IPS-15b (cell line): ENCODE results near the gene TARP.
A peak's percentile ranks its signal among the peaks of the same experiment; 100 is the strongest.

ENCODE experiments used
- H3K27me3 ChIP-seq: one replicate; pipeline ENCODE4 v1.6.1; 2013; ENCODE audit warnings: low read length; ENCODE audit not compliant: control insufficient read depth, insufficient read depth
- H3K36me3 ChIP-seq: one replicate; pipeline ENCODE4 v1.6.1; 2013; ENCODE audit warnings: low read length; ENCODE audit not compliant: control insufficient read depth, insufficient read depth
- H3K4me1 ChIP-seq: one replicate; pipeline ENCODE4 v1.6.1; 2013; ENCODE audit warnings: mild to moderate bottlenecking, low read length; ENCODE audit not compliant: control insufficient read depth, insufficient read depth
- H3K4me3 ChIP-seq: one replicate; pipeline ENCODE4 v1.5.1; 2013; ENCODE audit warnings: low read depth, low read length
- H3K9ac ChIP-seq: one replicate; pipeline ENCODE4 v1.6.1; 2013; ENCODE audit warnings: low read depth, mild to moderate bottlenecking, low read length
- H3K9me3 ChIP-seq: one replicate; pipeline ENCODE4 v1.6.1; 2013; ENCODE audit warnings: mild to moderate bottlenecking, low read length; ENCODE audit not compliant: control insufficient read depth, insufficient read depth

The TARP gene

DNA sequence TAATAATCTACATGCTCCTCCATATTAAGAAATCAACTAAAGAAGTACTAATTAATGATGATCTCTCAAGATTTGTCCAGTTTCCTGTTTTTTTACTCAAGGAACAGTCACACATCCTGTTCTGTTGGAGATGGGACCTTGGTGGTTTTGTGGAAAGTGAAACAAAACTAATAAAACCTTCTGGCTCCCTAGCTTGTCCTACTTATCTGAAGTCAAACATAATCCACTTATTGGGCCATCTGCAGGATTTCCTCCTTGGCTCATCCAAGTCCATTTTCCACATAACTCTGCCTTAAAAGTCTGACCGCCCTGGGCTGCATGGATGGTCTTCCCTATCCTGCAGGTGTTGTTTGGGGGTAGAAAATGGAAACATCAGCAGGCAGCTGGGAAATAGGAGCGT lies 39.4 kb upstream of the TARP start:
- Histone ChIP-seq H3K36me3 (no peaks in the 10 kb centered on the region), H3K9me3 (no peaks in the 10 kb centered on the region), H3K4me1 (no peaks in the 10 kb centered on the region), H3K4me3 (no peak overlapping the region), H3K9ac (no peak overlapping the region), H3K27me3 (no peaks in the 10 kb centered on the region)

DNA sequence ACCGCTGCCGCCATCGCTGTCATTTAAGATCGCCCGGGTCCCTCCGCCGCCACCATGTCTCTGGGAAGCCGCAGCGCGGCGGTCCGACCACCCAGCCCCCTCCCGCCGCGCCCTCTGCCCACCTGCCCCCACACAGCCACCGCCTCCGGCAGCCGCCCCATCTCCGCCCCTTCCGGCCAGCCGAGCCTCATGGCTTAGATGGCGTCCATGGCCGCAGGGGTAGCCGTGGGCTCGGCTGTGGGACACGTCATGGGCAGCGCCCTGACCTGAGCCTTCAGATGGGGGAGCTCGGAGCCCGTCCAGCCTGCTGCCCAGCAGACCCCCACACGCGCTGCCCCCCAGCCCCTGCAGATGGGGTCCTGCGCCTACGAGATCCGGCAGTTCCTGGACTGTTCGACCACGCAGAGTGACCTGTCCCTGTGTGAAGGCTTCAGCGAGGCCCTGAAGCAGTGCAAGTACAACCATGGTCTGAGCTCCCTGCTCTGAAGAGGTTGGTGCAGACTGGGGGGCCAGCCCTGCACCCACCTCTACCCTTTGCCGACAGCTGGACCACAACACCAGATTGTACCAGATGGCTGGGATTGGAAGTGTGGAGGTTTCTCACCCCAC lies 38.0 kb upstream of the TARP start:
- no peaks in the 10 kb centered on the region for H3K27me3 ChIP-seq
- no peak overlapping the region for H3K9ac ChIP-seq
- no peaks in the 10 kb centered on the region for H3K9me3 ChIP-seq
- H3K36me3 ChIP-seq, result no peaks in the 10 kb centered on the region
- no peaks in the 10 kb centered on the region for H3K4me1 ChIP-seq
- peak overlapping the region; percentile 56 for H3K4me3 ChIP-seq

DNA sequence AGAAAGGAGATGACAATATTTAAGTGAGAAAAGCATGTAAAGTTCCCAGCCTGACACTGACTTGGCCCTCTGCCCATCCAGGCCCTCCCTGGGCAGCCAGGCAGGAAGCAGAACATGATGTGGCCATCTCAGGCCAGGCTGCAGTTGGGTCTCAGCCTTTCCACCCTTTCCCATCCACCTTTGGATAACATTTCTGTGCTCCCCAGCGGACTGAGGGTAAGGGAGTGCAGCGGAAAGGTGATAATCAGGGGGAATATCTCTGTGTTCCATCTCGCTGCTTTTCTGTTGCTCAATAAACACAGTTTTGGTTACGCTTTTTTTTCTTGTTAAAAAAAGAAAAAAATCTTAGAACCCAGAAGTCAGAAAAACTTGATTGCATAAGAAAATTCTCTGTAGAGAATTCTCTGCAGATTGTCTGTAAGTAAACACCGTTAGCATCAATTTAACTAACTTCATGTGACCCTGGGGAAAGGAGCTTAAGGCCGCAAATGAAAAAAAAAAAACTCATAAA lies 37.2 kb upstream of the TARP start:
- no peaks in the 10 kb centered on the region for H3K9me3 ChIP-seq
- no peaks in the 10 kb centered on the region for H3K27me3 ChIP-seq
- no peaks in the 10 kb centered on the region for H3K36me3 ChIP-seq
- no peaks in the 10 kb centered on the region for H3K4me1 ChIP-seq
- no peak overlapping the region for H3K9ac ChIP-seq
- H3K4me3 ChIP-seq, result peak overlapping the region; percentile 48

DNA sequence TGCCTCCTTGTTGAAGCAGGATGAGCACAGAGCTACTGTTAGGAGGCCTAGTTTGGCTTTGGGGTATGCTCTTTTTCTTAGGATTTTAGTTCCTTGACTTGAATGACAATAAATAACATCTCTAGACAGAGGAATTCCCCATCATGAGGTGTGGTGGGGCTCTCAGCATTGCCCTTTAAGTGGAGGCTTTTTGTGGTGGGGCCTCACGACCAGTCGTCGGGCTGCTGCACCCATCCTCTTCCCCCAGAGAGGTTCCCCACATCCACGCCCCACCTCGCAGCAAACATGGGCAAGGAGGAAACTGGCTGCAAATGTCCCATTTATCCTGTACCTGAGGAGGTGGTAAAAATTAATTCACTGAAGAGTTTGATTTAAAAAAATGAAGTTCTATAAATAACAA lies 36.1 kb upstream of the TARP start:
- H3K9me3 ChIP-seq, result no peaks in the 10 kb centered on the region
- peaks cover 3% of the 10 kb centered on the region for H3K4me1 ChIP-seq
- no peak overlapping the region for H3K9ac ChIP-seq
- H3K27me3 ChIP-seq, result no peaks in the 10 kb centered on the region
- H3K36me3 ChIP-seq, result no peaks in the 10 kb centered on the region
- no peak overlapping the region for H3K4me3 ChIP-seq

DNA sequence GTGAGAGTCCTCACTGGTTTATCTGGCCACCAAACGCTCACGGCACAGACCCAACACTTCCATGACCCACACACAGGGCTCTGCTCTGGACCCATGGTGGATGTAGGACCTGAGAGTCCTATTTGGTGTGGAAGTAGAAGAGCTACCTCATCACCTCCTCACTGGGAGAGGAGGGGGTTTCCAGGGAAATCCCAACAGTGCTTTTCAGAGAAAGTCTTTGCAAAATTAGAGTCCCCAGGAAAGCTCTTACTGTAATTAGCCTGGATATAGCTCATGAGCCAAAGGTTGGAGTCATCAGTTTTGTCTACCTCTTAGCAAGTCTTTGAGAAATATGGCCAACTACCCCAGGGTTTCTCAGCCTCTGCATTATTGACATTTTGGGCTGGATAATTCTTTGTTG lies 34.7 kb upstream of the TARP start:
- Histone ChIP-seq H3K9me3 (no peaks in the 10 kb centered on the region), H3K27me3 (no peaks in the 10 kb centered on the region), H3K4me1 (peaks cover 5% of the 10 kb centered on the region), H3K9ac (no peak overlapping the region), H3K4me3 (no peak overlapping the region), H3K36me3 (no peaks in the 10 kb centered on the region)

DNA sequence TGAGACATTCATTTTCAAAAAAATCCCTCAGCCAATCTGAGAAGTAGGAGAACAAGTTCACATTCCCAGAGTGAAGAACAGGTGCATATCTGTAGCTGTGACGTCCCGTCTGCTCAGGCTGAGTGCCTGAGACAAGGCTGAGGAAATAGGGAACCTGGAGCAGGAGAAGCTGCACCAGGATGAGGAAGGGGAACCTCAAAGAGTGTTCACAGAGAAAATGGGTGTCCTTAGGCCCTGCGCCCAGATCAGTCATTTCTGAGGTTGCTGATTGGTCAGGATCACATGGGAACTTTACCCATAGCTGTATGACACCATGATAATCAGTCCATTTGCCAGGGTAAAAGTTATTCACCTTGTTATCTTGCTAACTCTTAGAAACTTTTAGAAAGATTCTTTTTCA lies 34.2 kb upstream of the TARP start:
- H3K9ac ChIP-seq, result no peak overlapping the region
- no peaks in the 10 kb centered on the region for H3K9me3 ChIP-seq
- H3K36me3 ChIP-seq, result no peaks in the 10 kb centered on the region
- H3K4me1 ChIP-seq, result peaks cover 5% of the 10 kb centered on the region
- no peaks in the 10 kb centered on the region for H3K27me3 ChIP-seq
- H3K4me3 ChIP-seq, result no peak overlapping the region

DNA sequence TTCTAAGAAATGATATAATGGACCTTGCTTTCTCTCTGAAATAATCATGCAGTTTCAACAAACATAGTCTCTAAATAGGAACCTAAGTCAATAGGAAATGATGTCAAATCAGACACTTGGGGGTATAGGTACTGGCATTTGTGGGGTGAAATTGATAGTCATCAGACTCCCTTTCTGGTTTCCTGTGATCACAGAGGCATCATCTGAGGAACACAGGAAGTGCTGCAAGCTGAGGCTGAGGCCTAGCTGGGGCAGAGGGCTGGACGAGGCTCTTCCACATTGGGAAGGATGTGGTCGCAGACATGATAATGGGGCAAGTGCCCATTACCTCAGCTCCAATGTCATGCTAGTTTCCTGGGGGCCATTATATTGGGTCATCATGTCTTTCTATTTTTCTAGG lies 33.5 kb upstream of the TARP start:
- no peak overlapping the region for H3K9ac ChIP-seq
- no peaks in the 10 kb centered on the region for H3K27me3 ChIP-seq
- H3K9me3 ChIP-seq, result no peaks in the 10 kb centered on the region
- H3K4me1 ChIP-seq, result peaks cover 5% of the 10 kb centered on the region
- no peak overlapping the region for H3K4me3 ChIP-seq
- no peaks in the 10 kb centered on the region for H3K36me3 ChIP-seq

DNA sequence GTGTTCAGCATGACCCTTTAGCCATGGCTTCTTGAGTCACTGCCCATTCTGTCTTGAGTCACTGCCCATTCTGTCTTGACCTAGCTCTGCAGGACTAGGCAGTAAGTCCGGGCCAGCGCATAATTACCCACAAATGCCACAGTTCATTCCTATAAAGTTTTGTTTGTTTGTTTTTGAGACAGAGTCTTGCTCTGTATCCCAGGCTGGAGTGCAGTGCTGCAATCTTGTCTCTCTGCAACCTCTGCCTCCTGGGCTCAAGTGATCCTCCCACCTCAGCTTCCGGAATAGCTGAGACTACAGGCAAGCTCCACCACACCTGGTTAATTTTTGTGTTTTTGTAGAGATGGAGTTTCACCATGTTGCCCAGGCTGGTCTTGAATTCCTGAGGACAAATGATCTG lies 32.7 kb upstream of the TARP start:
- Histone ChIP-seq H3K9me3 (no peaks in the 10 kb centered on the region), H3K4me1 (peaks cover 5% of the 10 kb centered on the region), H3K27me3 (no peaks in the 10 kb centered on the region), H3K36me3 (no peaks in the 10 kb centered on the region), H3K9ac (no peak overlapping the region), H3K4me3 (no peak overlapping the region)

DNA sequence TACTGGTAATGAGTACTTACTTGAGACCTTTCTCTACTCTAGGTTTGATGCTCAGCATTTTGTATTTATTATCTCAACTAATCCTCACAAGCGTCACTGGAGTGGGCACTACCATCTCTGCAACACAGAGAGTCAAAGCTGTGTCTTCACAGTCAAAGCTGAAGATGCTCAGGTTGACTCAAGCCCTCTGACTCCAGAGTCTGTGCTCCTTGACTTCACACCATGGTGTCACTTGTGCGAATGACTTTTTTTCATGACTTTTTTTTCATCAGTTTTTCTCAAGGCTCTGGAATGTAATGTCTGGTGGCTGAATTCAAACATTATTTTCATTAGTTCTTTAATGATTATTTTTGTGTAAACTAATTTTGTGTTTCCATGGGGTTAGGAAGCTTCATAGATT lies 30.4 kb upstream of the TARP start:
- Histone ChIP-seq H3K27me3 (no peaks in the 10 kb centered on the region), H3K4me3 (no peak overlapping the region), H3K9me3 (no peaks in the 10 kb centered on the region), H3K4me1 (peaks cover 5% of the 10 kb centered on the region), H3K36me3 (no peaks in the 10 kb centered on the region), H3K9ac (no peak overlapping the region)

DNA sequence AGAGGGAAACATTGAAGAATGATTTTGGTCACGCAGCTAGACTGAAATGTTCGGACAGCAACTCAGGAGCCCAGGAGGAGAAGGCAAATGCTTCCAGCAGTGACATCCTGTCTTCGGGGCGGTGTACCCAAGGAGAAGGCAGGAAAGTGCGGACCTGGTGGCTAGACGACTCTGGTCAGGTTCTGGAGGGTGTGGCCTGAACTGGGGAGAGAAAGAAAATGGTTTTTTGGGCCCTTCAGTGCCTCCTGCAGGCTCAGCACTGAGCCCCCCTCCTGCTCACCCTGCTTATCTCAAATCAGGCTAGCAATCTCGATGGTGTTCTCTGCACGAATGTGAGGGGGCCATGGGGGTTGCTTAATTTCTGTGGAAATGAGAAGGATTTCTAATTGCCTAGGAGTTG lies 26.7 kb upstream of the TARP start:
- Histone ChIP-seq H3K36me3 (no peaks in the 10 kb centered on the region), H3K4me1 (peaks cover 5% of the 10 kb centered on the region), H3K27me3 (no peaks in the 10 kb centered on the region), H3K9ac (no peak overlapping the region), H3K9me3 (no peaks in the 10 kb centered on the region), H3K4me3 (no peak overlapping the region)

DNA sequence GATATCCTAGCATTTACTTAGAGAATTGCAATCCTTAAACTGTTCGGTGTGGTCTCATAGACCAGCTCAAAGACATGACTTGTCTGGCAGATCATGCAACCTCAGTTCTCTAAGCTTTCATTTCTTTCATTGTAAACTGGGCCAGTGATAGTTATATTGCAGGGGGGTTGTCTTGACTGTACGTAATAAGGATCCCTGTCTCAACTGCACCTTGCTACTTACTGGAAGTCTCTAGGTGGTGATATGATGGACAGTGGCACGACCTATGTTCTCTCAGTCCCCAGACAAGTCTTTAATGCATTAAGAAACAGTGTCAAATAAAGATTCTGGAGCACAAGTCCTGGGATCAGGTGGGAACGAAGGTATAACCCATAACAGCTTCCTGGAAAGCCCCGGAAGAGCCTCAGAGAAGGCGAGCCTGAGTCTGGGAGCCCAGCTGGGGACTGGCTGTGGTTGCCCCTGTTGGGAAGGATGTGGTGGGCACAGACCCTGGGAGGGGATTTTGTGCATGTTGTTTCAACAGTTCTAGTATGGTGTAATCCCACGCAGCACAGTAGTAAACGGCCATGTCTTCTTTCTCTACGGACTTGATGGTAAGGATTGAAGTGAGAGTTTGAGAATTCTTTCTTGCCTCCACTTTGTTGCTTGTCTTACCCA lies 26.0 kb upstream of the TARP start:
- no peaks in the 10 kb centered on the region for H3K36me3 ChIP-seq
- H3K4me1 ChIP-seq, result peaks cover under 1% of the 10 kb centered on the region
- H3K9ac ChIP-seq, result no peak overlapping the region
- no peak overlapping the region for H3K4me3 ChIP-seq
- H3K9me3 ChIP-seq, result no peaks in the 10 kb centered on the region
- no peaks in the 10 kb centered on the region for H3K27me3 ChIP-seq

DNA sequence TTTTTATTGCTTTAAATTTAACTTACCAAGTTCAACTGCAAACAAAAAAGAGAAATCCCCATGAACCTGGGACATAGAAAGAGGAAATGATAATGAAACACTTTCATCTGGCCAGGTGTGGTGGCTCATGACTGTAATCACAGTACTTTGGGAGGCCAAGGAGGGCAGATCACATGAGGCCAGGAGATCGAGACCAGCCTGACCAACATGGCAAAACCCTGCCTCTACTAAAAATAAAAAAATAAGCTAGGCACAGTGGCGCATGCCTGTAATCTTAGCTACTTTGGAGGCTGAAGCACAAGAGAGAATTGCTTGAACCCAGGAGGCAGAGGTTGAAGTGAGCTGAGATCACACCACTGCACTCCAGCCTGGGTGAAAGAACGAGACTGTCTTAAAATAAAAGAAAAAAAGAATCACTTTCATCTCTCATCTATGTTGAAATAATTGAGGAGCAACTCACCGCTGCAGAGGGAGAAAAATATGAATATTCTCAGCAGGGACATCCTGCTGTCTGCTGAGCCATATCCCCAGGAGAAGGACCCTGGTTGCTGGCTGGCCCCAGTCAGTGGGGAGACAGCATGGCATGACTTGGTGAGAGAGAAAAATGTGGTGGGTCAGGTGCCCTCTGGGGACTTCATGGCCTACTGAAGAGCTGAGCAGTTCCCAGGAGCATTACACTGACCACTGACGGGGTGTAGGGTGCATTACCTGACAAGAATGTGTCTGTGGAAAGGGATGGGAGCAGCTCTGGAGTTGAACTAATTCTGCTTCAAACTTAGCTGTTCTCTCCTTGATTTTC lies 22.8 kb upstream of the TARP start:
- Histone ChIP-seq H3K9me3 (no peaks in the 10 kb centered on the region), H3K27me3 (no peaks in the 10 kb centered on the region), H3K36me3 (no peaks in the 10 kb centered on the region), H3K9ac (no peak overlapping the region), H3K4me1 (no peaks in the 10 kb centered on the region), H3K4me3 (no peak overlapping the region)
